ENCODE measurements around the gene EML6. TPM values are rescaled to one million over a fixed set of nuclear protein-coding genes. Genes with fewer than 3 reads are reported as not detected.

The EML6 gene
- total and polyA plus RNA-seq, 2 of the 13 experiments (the other 11 are each of a cell fraction or from before 2014, with no cell fraction given): 17.2 to 32.4 TPM

GRCh38 chr2:54858021-54858681 lies 134.7 kb downstream of the EML6 start (continued):
- TF ChIP-seq FOXA1 (IDR thresholded peaks at IDR 0.05) (no peak), FOXA1 (CRISPR knock-in tag; IDR thresholded peaks at IDR 0.05) (peak; percentile 49; the same call in 1 of the 2 replicates), RBAK (CRISPR knock-in tag; IDR thresholded peaks at IDR 0.05) (peak; percentile 85; the same call in 1 of the 2 replicates), CREB1 (IDR thresholded peaks at IDR 0.05) (peak; percentile 63), CREB1 (CRISPR knock-in tag; IDR thresholded peaks at IDR 0.05) (peak; percentile 62), ELF3 (CRISPR knock-in tag; IDR thresholded peaks at IDR 0.05) (peak; percentile 83), SUZ12 (IDR thresholded peaks at IDR 0.05; ENCODE audit: low read depth, low read length) (no peak), DNMT3B (CRISPR knock-in tag; conservative IDR thresholded peaks at IDR 0.05) (peak; percentile 59; the same call in 1 of the 2 replicates), AHDC1 (CRISPR knock-in tag; IDR thresholded peaks at IDR 0.05; ENCODE audit: borderline replicate concordance) (peak; percentile 93; the same call in 1 of the 2 replicates), ZNF331 (CRISPR knock-in tag; IDR thresholded peaks at IDR 0.05) (peak; percentile 86), NFIC (IDR thresholded peaks at IDR 0.05; ENCODE audit: low read length) (peak; percentile 81), ZBTB7B (CRISPR knock-in tag; IDR thresholded peaks at IDR 0.05) (0 out of 2 replicates have a peak, but pooled peaks have one; percentile 16), SIX1 (CRISPR knock-in tag; IDR thresholded peaks at IDR 0.05; ENCODE audit: borderline replicate concordance) (peak; percentile 40), HNF4A (CRISPR knock-in tag; IDR thresholded peaks at IDR 0.05) (peak; percentile 84), ZNF317 (CRISPR knock-in tag; IDR thresholded peaks at IDR 0.05) (no peak)
- TF ChIP-seq, protein P1, sequence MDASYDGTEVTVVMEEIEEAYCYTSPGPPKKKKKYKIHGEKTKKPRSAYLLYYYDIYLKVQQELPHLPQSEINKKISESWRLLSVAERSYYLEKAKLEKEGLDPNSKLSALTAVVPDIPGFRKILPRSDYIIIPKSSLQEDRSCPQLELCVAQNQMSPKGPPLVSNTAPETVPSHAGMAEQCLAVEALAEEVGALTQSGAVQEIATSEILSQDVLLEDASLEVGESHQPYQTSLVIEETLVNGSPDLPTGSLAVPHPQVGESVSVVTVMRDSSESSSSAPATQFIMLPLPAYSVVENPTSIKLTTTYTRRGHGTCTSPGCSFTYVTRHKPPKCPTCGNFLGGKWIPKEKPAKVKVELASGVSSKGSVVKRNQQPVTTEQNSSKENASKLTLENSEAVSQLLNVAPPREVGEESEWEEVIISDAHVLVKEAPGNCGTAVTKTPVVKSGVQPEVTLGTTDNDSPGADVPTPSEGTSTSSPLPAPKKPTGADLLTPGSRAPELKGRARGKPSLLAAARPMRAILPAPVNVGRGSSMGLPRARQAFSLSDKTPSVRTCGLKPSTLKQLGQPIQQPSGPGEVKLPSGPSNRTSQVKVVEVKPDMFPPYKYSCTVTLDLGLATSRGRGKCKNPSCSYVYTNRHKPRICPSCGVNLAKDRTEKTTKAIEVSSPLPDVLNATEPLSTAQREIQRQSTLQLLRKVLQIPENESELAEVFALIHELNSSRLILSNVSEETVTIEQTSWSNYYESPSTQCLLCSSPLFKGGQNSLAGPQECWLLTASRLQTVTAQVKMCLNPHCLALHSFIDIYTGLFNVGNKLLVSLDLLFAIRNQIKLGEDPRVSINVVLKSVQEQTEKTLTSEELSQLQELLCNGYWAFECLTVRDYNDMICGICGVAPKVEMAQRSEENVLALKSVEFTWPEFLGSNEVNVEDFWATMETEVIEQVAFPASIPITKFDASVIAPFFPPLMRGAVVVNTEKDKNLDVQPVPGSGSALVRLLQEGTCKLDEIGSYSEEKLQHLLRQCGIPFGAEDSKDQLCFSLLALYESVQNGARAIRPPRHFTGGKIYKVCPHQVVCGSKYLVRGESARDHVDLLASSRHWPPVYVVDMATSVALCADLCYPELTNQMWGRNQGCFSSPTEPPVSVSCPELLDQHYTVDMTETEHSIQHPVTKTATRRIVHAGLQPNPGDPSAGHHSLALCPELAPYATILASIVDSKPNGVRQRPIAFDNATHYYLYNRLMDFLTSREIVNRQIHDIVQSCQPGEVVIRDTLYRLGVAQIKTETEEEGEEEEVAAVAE (CRISPR knock-in tag; IDR thresholded peaks at IDR 0.05; ENCODE audit: borderline replicate concordance): 0 out of 2 replicates have a peak, but pooled peaks have one; percentile 64
